Measurements from ENCODE around the gene SLC13A3.

The SLC13A3 gene

GRCh38 chr20:46512943-46513844, 138.1 kb downstream of the SLC13A3 start, which contains the start of gene ZNF334:
Gene ZNF334 (minus strand): TSS chr20:46513559. CDS start chr20:46512102, 1,457 bp downstream.
- no peak for DNase-seq

- DNase-seq, result no peak
Observed at GRCh38 chr20:46509523-46509922, 141.7 kb downstream of the SLC13A3 start.

Measured in effector CD8-positive, alpha-beta T cell (primary cell).